ENCODE data around the gene PES1.
"Not testable (repeated sequence)": the region's sequence is repeated elsewhere in the genome, so short reads cannot be mapped to it uniquely, and the experiment has no call there.

PES1 gene

DNA sequence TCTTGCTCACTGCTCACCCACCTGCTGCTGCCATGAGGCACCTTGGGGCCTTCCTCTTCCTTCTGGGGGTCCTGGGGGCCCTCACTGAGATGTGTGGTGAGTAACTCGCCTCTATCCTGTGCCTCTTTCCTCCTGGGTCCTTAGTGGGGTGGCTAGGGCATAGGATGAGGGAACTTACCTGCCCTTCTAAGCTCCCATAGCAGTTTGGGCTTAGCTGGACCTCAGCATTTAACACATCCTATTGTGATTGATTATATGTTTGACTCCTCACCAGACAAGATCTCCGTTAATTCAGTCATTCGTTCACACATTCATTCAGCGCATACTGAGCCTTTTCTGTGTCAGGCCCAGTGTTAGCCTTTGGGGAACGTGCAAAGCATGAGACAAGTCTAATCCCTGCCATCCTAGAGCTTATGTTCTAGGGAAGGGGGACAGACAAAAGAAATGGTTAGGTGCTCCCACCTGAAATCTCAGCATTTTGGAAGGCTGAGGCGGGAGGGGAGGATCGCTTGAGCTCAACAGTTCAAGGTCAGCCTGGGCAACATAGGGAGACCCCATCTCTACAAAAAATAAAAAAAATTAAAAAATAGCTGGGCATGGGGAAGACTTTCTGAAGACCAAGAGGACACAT, 15.7 kb upstream of the PES1 start:
- DNase-seq: no peak

DNA sequence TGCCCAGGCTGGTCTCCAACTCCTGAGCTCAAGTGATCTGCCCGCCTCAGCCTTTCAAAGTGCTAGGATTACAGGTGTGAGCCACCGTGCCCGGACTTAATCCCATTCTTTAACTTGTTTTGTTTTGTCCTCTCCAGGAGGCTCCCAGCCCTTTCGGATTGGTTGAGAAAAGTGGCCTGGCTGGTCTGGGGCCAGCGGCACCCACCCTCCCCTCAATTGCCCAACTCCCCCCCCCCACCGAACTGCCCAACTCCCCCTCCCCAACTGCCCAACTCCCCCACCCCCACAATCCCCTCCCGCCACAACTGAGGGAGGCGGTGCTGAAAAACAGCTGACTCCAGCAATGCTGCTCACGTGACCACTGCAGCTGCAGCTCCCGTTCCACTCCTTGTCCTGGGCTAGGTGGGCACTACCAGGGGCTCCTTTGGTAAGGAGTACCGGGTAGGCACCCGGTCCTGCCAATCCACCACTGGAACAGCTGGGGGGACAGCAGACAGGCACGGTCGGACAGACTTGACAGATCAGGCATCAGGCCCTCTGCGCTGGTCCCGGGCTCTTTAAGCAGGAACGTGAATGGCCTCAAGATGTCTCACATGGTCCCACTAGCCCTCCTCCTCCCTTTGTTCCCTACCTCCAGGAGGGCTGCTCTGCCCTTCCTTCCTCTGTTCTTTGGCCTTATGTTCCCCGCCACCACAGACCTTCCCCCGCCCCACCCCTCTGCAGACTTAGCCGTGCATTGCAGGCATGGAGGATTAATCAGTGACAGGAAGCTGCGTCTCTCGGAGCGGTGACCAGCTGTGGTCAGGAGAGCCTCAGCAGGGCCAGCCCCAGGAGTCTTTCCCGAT, 15.0 kb upstream of the PES1 start, which contains the start of gene TCN2:
Gene TCN2 (plus strand): TSS at position 720 of the 845 bp plus-strand sequence. CDS start 158 bp downstream, outside the sequence.
- DNase-seq: peak; percentile 71

DNA sequence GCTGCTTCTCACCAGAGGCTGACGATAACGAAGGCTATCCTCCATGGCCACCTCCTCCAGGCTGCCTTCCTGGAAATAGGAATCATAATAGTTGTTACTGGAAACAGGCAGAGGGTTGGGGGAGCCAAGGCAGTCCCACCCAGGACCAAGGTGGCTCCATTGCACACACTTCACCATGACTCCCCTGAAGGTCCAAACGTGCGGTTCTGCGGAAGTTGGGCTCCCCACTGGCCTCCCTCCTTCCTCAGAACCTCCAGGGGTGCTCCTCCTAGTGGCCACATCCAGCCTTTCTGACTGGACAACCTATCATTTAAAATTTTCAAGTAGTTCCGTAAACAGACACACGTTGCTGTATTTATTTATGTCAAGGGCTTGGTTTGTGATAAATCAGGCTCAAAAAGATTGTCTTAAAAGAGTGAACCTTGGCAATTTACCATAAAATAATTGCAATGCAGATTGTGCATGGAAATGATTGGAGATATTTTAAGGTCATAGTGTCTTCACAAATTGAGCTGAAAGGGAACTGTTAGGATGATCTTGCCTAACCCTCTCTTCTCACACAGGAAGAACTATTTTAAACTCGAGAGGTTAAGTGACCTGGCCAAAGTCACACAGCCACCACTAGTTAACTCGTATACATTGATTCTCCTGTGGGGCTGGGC, 13.9 kb upstream of the PES1 start:
- peak; percentile 18 for DNase-seq

DNA sequence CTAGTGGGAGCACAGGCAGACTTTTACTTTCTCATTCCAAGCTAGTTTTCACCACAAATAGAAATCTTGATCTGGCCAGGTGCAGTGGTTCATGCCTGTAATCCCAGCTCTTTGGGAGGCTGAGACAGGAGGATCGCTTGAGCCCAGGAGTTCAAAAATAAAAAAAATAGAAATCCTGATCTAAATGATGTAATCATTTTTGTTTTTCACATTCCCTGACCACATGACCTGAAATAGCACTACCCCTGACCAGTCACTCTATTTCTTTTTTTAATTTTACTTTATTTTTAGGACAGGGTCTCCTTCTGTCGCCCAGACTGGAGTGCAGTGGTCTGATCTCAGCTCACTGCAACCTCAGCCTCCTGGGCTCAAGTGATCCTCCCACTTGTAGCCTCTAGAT, 13.0 kb upstream of the PES1 start:
- no peak for DNase-seq

DNA sequence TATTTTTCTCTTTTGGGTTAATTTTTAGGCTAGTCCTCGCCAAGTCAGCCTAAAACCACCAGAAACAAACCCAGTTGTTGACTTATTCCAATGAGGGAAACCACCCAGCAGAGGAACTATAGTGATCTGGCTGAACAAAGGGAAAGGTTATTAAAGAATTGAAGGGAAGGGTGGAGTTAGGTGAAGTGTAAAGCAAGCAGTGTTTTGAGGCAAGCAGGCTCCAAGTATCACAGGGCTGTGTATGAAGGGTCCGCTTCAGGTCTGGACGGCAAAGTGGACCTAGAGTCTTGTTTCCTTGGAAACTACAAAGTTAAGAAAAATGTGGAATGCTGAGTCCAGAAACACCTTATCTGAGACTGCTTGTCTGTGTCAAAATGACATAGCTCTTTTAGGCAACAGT, 12.1 kb upstream of the PES1 start:
- no peak for DNase-seq

DNA sequence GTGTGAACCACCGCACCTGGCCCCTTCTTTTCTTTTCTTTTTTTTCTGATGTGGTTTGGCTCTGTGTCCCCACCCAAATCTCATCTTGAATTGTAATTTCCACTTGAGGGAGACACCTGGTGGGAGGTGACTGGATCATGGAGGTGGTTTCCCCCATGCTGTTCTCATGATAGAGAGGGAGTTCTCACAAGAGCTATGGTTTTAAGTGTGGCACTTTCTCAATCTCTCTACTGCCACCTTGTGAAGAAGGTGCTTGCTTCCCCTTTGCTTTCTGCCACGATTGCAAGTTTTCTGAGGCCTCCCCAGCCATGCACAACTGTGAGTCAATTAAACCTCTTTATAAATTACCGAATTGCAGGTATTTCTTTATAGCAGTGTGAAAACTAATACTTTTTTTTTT, 10.3 kb upstream of the PES1 start:
- peak; percentile 42 for DNase-seq

DNA sequence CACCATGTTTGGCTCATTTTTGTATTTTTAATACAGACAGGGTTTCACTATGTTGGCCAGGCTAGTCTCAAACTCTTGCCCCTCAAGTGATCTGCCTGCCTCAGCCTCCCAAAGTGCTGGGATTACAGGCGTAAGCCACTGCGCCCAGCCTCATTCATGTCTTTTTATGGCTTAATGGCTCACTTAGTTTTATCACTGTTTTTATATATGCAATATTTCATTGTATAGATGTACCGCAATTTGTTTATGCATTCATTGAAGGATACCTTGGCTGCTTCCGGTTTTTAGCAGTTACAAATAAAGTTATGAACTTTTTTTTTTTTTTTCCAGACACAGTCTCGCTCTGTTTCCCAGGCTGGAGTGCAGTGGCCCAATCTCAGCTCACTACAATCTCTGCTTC, 9.8 kb upstream of the PES1 start:
- DNase-seq: no peak

DNA sequence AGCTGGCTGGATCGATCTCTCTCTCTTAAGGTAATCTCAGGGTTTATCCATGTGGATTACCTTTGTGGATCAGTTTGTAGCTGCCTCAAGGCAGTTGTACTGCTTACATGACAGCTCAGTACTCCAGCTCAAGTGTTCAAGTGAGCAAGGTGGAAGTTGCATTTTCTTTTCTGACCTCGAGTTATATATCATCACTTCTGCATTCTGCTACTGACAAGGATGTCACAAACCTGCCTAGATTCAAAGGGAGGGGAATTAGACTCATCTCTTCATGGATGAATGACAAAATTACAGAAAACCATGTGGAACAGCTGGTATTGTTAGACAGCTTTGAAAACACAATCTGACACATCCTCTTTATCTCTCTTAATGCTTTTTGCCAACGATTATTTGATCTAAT, 9.2 kb upstream of the PES1 start:
- peak; percentile 67 for DNase-seq

DNA sequence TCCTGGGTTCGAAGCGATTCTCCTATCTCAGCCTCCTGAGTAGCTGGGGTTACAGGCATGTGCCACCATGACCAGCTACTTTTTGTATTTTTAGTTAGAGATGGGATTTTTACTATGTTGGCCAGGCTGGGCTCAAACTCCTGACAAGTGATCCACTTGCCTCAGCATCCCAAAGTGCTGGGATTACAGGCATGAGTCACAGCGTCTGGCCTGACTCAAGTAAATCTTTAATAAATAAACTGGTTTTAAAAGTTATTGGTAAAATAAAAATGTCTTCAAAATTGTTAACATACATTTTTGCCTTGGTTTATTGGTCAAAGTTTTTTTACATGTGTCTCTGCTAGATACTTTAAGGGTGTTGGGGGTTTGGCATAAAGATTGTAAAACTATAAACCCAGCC, 7.3 kb upstream of the PES1 start:
- DNase-seq: no peak

DNA sequence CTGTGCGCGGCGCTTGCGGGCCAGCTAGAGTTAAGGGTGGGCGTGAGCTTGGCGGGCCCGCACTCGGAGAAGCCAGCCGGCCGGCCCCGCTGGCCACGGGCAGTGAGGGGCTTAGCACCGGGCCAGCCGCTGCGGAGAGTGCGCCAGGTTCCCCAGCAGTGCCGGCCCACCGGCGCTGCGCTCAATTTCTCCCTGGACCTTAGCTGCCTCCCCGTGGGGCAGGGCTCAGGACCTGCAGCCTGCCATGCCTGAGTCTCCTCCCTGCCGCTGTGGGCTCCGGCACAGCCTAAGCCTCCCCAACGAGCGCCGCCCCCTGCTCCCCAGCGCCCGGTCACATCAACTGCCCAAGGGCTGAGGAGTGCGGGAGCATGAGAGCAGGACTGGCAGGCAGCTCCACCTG, 5.2 kb upstream of the PES1 start:
- no peak for DNase-seq

DNA sequence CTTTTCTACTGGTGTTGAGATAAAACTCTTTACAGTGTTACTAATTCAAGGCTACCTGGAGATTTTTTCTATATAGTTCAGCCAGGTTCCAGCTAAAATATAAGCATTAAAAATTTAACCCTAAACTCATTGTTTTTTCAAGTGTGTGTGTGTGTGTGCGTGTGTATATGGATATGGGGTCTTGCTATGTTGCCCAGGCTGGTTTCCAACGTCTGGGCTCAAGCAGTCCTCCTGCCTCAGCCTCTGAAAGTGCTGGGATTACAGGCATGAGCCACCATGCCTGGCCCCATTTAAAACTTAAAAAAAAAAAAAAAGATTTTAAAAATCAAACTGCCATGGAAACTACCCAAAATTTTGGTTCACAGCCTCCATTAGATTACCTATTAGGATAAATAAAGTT, 4.5 kb upstream of the PES1 start:
- DNase-seq: no peak

DNA sequence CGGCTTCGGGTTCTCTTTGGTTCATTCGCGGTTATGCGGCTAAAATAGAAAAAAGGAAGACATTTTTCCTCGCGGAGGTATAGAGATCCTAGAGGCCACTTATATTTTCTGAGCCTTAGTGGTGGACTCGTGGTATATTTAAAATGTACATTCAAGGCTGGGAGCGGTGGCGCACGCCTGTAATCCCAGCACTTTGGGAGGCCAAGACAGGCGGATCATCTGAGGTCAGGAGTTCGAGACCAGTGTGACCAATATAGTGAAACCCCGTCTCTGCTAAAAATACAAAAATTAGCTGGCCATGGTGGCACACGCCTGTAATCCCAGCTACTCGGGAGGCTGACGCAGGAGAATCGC, 627 bp upstream of the PES1 start:
- not testable (repeated sequence) for DNase-seq

DNA sequence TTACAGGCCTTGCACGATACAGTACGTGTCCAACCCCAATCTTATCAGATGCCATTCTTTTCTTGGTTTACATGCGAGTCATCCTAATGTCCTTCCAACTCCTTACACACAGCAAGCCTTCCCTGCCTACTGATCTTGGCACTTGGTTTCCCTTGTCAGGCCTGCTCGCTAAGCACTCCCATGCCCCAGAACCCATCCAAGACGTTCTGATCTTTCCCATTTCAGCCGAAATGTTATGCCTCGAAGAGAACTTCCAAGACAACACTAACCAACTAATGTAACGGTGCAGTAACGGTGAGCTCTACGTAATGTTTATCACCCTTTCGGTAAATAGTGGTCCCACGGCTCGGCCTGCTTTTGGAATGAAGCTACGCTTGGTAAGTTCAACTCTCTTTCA, 521 bp downstream of the PES1 start:
- no peak for DNase-seq

DNA sequence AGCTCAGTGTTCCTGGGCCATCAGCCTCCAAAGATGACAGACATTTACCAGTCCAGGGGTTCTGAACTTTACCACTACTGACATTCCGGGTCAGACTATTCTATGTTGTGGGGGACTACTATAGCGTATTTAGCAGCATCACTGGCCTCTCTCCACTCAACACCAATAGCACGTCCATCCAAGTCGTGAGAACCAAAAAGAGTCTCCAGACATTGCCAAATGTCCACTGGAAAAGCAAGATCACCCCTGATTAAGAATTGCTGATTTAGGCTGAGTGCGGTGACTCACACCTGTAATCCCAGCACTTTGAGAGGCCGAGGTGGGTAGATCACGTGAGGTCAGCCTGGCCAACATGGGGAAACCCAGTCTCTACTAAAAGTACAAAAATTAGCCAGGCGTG, 5.3 kb downstream of the PES1 start:
- no peak for DNase-seq

DNA sequence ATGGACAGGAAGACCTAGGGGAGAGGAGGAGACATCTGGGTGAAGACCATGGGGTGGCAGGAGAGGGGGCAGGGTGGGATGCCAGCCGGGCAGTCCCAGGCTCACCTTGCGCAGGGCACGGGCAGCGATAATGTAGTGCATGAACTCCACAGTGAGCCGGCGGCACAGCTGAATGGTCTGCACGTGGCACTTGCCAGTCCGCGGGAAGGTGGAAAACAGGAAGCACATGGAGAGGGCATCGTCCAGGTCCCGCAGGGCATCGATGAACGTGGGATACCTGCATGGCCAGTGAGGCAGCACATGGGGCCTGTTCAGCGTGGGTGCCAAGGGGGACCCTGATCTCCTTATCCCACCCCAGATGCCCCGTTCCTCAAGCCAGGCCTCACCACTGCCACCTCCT, 7.3 kb downstream of the PES1 start:
- DNase-seq: no peak

DNA sequence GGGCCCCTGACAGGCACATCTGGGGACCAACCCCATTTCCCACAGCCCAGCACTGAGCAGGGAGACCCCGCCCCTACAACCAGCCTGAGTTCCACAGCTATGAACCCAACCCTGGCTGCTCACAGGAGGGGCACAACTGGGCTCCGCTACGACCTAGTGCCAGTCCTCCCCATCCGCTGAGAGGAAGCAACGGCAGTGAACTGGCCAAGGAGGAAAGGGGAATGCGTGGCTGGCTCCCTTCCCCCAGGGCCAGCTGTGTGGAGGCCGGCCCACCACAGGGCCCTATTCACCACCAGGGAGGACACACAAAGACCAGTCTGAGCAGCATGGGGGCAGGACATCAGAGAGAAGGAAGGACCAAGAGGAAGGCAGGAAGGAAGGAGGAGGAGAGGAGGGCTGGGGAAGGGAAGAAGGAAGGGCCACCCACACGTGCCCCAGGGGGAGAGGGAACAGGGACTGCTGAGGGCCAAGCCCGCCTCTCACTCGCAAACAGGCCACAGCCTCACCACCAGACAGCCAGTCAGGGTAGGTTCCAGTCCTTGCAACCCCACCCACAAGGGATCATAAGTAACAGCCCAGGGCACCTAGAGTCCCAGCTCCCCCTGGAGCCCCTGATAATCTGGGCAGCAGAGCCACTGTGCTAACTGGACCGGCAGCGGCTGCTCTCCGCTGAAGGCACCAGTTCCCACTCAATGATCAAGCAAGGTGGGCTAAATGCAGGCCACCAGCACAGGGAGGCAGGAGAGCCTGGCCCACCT, 8.7 kb downstream of the PES1 start:
- DNase-seq: no peak

DNA sequence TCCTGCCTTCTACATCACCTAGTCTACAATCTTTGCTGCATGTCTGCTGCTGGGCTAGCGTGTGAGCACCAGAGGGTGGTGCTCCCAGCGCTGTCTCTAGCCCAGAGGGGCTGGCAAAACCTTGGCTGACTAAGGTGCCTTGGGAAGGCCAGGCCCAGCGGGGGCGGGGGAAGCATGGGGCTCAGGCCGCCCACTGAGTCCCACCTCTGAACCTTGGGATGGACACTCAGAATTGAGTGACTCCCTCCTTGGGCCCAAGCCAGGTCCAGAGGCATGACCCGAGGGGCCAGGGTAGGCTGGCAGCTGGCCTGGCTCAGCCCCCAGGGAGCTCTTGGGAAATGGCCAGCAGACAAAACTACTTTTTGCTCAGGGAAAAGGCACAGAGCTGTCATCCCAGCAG, 9.7 kb downstream of the PES1 start:
- no peak for DNase-seq

DNA sequence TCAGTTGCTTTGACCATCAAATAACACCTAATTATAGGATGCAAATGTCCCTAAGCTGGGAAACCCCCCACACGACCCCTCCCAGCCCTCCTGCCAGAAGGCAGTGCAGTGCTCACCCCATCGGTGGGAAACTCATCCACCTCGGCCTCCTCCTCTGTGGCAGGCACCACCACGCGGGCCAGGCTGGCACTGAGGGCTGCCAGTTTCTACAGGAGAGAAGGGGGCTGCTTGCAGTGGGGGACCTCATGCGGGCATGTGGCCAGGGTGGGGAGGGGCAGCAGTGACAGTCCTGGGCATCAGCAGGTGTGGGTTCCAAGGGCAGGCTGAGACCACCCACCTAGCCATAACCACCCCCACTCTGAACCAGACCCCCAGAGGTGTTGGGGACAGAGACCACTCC, 10.8 kb downstream of the PES1 start:
- no peak for DNase-seq

DNA sequence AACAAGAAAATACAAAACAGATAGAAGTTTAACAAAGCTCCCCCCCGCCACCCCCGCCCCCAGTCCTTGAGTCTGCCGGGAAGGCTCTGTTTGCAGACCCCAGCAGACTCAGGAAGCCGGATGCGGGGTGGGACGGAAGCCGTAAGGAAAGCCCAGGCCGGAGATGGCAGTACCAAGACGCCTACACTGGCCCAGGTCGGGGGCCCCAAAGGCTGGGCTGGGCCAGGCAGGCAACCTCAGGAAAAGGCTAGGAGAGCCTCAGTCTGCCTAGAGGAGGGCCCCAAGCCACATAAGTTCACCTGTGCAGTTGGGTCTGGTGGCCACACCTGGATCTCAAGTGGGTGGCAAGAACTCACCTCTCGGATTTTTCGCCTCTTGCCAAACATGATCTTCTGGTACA, 13.2 kb downstream of the PES1 start:
- DNase-seq: no peak

DNA sequence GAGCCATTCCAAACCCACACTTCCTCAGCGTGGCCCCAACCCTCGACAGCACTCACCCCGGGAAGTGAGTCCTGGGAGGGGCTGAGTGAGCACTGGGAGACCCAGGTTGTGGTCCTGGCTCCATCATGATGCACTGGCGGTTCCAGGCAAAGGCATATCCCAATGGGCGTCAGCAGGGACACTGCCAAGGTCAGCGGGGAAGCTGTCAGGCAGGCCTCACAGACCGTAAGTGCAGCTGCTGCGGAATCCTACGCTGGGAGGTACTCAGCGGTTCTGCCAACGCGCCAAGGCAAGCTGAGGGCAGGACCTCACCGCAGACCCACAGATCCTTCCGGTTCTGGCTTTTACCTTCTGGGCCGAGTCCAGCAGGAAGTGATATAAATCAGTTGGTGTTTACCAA, 15.9 kb downstream of the PES1 start:
- DNase-seq: no peak

DNA sequence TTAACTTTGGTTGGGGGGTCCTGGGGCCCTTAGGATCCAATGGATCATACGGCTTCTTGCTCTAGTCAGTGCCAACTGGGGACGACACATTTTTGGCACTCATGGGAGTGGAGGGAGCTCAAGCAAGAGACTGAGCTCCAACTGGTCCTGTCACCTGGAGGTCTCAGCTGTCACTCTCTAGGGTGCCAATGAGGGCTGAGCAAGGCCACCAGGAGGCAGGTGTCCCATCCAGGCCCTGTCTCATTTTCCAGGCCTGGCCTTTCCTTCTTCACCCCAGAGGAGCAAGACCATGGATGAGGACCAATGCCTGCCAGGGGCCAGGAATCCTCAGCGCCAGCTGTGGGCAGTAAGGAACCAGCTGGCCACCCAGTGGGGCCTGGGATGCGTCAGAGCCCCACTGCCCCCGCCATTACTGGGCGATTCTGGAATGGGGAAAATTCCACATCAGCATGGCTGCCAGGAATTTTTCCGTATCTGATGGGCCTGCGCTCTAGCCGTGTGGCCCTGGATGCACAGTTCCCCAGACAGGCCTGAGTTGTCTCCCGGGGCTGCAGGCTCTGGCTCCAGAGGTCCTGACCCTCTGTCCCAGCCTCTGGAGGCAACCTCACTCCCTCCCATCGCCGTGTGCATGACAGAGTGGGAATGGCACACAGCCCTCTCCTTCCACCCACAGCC, 16.6 kb downstream of the PES1 start:
- DNase-seq: peak; percentile 36

DNA sequence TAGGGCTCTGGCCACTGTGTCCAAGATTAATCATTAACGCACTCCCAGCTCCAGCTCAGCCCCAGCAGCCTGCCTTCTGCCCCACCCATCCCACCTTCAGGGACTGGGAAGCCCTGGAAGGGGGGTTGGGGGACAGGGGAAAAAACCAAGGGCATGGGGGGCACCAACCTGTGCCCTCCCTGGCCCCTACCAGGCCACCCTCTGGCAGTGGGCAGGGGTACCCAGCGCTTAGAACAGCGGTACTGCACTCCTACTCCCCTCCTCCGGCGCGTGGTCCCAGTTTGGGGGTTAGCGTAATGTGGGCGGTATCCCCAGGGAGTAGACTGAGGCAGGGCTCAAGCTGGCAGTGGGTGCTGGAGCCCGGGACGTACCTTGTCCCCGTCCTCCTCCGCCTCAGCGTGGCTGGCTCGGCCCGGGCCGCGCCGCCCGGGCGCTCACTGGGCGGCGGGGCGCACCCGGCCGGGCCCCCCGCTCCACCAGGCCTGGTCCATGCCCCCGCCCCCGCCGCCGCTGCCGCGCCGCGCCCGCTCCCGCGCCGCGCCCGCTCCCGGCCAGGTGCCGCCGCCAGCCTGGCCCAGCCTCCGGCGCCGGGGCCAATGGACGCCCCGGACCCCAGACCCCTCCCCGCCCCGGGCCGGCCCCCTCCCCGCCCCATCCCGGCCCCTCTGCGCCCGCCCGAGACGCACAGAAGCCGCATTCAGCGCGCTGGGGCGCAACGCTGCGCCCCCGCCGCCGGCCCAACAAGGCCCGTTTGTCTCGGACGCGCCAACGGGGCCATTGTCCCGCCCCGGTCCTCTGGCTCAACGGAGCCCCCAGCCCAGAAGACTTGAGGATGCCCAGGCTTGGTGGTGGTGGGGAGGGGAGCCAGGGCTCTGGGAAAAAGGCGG, 17.4 kb downstream of the PES1 start, which contains the start of gene GAL3ST1:
Gene GAL3ST1 (minus strand): TSS at position 571 of the 887 bp plus-strand sequence. CDS start 17,273 bp downstream, outside the sequence.
- DNase-seq: peak; percentile 35
